Left ventricle myocardium inferior (tissue), 1 donor: ENCODE results near the gene SPSB4. TPM values are rescaled to one million over a fixed set of nuclear protein-coding genes. Genes with fewer than 3 reads are reported as not detected.
A peak's percentile ranks its signal among the peaks of the same experiment; 100 is the strongest.

Source experiments
- DNase-seq: peaks from one replicate; pipeline ENCODE4 v3.0.0-alpha.2; 2020
- H3K27ac ChIP-seq: fragments of 200-600 bp; replicated peaks from 2 replicates; pipeline ENCODE4 v1.8.0; 2021
- H3K27me3 ChIP-seq: fragments of 200-600 bp; 2 replicates; pipeline ENCODE4 v1.8.0; 2021; ENCODE audit warnings: low read depth
- H3K36me3 ChIP-seq: fragments of 200-600 bp; 2 replicates; pipeline ENCODE4 v1.8.0; 2021
- H3K4me1 ChIP-seq: fragments of 200-600 bp; 2 replicates; pipeline ENCODE4 v1.8.0; 2021
- H3K4me3 ChIP-seq: fragments of 200-600 bp; 2 replicates; pipeline ENCODE4 v1.8.0; 2021; ENCODE audit warnings: mild to moderate bottlenecking, moderate library complexity
- H3K9me3 ChIP-seq: fragments of 200-600 bp; replicated peaks from 2 replicates; pipeline ENCODE4 v1.8.0; 2021
- intact Hi-C: fragments of 100-400 bp; cut with micrococcal nuclease; formaldehyde crosslinking; loops from one replicate; pipeline ENCODE4 v1.11.0; 2022
- long read RNA-seq: library from polyadenylated mRNA; unstranded; transcript quantifications from one replicate; pipeline ENCODE4 v2.0.0, GENCODE V29; 2021
- total RNA-seq: library from RNA; stranded (reverse); fragmentation: NEBNext Ultra II Directional; extraction: Animal tissue kit (Norgen Biotek cat#: 25700); gene quantifications from one replicate; pipeline ENCODE4 v1.2.1, GENCODE V29; 2021
- TF ChIP-seq, protein P1 (sequence below): fragments of 200-600 bp; IDR thresholded peaks from 2 replicates; pipeline ENCODE4 v1.8.0; 2021; ENCODE audit warnings: antibody characterized with exemption, mild to moderate bottlenecking, borderline replicate concordance
- donor health status: DM: no; HTN: yes; CAD: no; lungs with severe emphysema.

The SPSB4 gene
- total RNA-seq = 11.2 TPM
- long read RNA-seq, transcript SPSB4-201 (3 exons, 2,908 nt) = major isoform, 33 of 48 reads
- long read RNA-seq, partial matches to known transcripts = 13 of 48 reads
- long read RNA-seq, other reads (novel, unspliced or antisense) = 2 of 48 reads

GRCh38 chr3:141050576-141051442, at the start of gene SPSB4:
TSS of gene SPSB4 (plus strand) at chr3:141051347. CDS start at chr3:141066105, 14,758 bp downstream.
- TF ChIP-seq, protein P1, sequence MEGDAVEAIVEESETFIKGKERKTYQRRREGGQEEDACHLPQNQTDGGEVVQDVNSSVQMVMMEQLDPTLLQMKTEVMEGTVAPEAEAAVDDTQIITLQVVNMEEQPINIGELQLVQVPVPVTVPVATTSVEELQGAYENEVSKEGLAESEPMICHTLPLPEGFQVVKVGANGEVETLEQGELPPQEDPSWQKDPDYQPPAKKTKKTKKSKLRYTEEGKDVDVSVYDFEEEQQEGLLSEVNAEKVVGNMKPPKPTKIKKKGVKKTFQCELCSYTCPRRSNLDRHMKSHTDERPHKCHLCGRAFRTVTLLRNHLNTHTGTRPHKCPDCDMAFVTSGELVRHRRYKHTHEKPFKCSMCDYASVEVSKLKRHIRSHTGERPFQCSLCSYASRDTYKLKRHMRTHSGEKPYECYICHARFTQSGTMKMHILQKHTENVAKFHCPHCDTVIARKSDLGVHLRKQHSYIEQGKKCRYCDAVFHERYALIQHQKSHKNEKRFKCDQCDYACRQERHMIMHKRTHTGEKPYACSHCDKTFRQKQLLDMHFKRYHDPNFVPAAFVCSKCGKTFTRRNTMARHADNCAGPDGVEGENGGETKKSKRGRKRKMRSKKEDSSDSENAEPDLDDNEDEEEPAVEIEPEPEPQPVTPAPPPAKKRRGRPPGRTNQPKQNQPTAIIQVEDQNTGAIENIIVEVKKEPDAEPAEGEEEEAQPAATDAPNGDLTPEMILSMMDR = peak; percentile 70
- intact Hi-C loops = no loop called here
- Histone ChIP-seq H3K4me3 (peak within 1 kb of the TSS; percentile 77), H3K9me3 (no peaks in the 10 kb centered on the region), H3K36me3 (no peaks in the 10 kb centered on the region), H3K27ac (peak within 1 kb of the TSS; percentile 83), H3K4me1 (peaks cover 37% of the 10 kb centered on the region), H3K27me3 (peaks cover 72% of the 10 kb centered on the region)
- peak; percentile 78 for DNase-seq

GRCh38 chr3:141006344-141006743, 44.8 kb upstream of the SPSB4 start:
- H3K4me1 ChIP-seq = no peaks in the 10 kb centered on the region
- H3K4me3 ChIP-seq = no peak overlapping the region
- no peaks in the 10 kb centered on the region for H3K36me3 ChIP-seq
- no peak for DNase-seq
- intact Hi-C loops = no loop called here
- TF ChIP-seq, protein P1 = no peak
- H3K27me3 ChIP-seq = peaks cover 21% of the 10 kb centered on the region
- H3K27ac ChIP-seq = no peak overlapping the region
- no peaks in the 10 kb centered on the region for H3K9me3 ChIP-seq

DNA sequence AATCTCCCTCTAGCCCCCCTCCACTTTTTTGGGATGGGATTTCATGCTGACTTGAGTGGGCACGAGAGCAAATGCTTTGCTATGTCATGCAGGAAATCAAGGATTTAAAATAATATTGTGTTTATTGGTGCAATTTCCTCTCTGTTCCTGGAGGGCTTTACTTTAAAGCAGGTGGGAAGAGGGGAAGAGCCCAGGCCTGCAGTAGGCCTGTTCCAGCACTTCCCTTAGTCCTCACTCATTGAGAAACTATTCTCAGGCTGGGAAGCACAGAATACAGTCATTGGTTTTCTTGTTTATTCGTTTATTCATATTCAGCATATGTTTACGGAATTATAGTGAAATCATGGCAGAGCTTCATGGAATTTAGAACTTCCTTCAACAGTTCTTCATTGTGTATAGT, 41.7 kb upstream of the SPSB4 start:
- H3K9me3 ChIP-seq = no peaks in the 10 kb centered on the region
- TF ChIP-seq, protein P1 = no peak
- intact Hi-C loops = no loop called here

GRCh38 chr3:141011232-141011996, 39.7 kb upstream of the SPSB4 start:
- TF ChIP-seq, protein P1 = peak; percentile 85
- intact Hi-C loops = loop anchor here (5.0 kb wide), 2 partner anchors 96 to 181 kb away; no protein-coding TSS in a partner anchor
- H3K9me3 ChIP-seq = no peaks in the 10 kb centered on the region
- DNase-seq = peak; percentile 82
- H3K36me3 ChIP-seq = no peaks in the 10 kb centered on the region
- H3K27ac ChIP-seq = no peak overlapping the region
- H3K4me1 ChIP-seq = peaks cover 11% of the 10 kb centered on the region
- peaks cover 21% of the 10 kb centered on the region for H3K27me3 ChIP-seq
- no peak overlapping the region for H3K4me3 ChIP-seq

More for the DNA sequence above, 41.7 kb upstream of the SPSB4 start:
- H3K4me1 ChIP-seq = peaks cover 11% of the 10 kb centered on the region
- H3K27ac ChIP-seq = no peak overlapping the region
- peaks cover 21% of the 10 kb centered on the region for H3K27me3 ChIP-seq
- no peaks in the 10 kb centered on the region for H3K36me3 ChIP-seq
- no peak overlapping the region for H3K4me3 ChIP-seq
- DNase-seq = no peak

GRCh38 chr3:141011997-141012262, 39.2 kb upstream of the SPSB4 start:
- TF ChIP-seq, protein P1 = no peak
- no peak overlapping the region for H3K27ac ChIP-seq
- peaks cover 11% of the 10 kb centered on the region for H3K4me1 ChIP-seq
- DNase-seq = no peak
- intact Hi-C loops = loop anchor here (5.0 kb wide), 2 partner anchors 95 to 180 kb away; no protein-coding TSS in a partner anchor
- H3K9me3 ChIP-seq = no peaks in the 10 kb centered on the region
- H3K27me3 ChIP-seq = peaks cover 21% of the 10 kb centered on the region
- no peak overlapping the region for H3K4me3 ChIP-seq
- no peaks in the 10 kb centered on the region for H3K36me3 ChIP-seq
